GM21423 (cell line): ENCODE results near the gene CCDC40.
A peak's percentile ranks its signal among the peaks of the same experiment; 100 is the strongest.

Source experiments
- ATAC-seq: cut with Tn5 transposase; IDR thresholded peaks from one replicate; pipeline ENCODE4 v1.9.1; 2021; ENCODE audit warnings: mild to moderate bottlenecking, moderate library complexity; ENCODE audit not compliant: unreplicated experiment

CCDC40 gene

GRCh38 chr17:80017226-80018010 lies 19.0 kb upstream of the CCDC40 start:
- ATAC-seq, result no peak

GRCh38 chr17:80018917-80019651 lies 17.4 kb upstream of the CCDC40 start:
- no peak for ATAC-seq

- ATAC-seq, result no peak
These were observed 14.8 kb upstream of the CCDC40 start for GRCh38 chr17:80021600-80021999.

- no peak for ATAC-seq
These were observed 12.8 kb upstream of the CCDC40 start for GRCh38 chr17:80023481-80024205.

- no peak for ATAC-seq
These were observed 12.1 kb upstream of the CCDC40 start for GRCh38 chr17:80024206-80024972.

- no peak for ATAC-seq
These were observed 11.3 kb upstream of the CCDC40 start for GRCh38 chr17:80025140-80025539.

GRCh38 chr17:80025796-80026195 lies 10.6 kb upstream of the CCDC40 start:
- ATAC-seq, result no peak

- ATAC-seq, result no peak
These were observed 9.9 kb upstream of the CCDC40 start for GRCh38 chr17:80026359-80027042.

GRCh38 chr17:80027043-80027435 lies 9.4 kb upstream of the CCDC40 start:
- ATAC-seq, result no peak

- no peak for ATAC-seq
These were observed 8.4 kb upstream of the CCDC40 start for GRCh38 chr17:80028030-80028429.

- ATAC-seq, result no peak
These were observed 7.0 kb upstream of the CCDC40 start for GRCh38 chr17:80029258-80029974.

GRCh38 chr17:80030730-80031410 lies 5.6 kb upstream of the CCDC40 start:
- no peak for ATAC-seq

- no peak for ATAC-seq
These were observed 4.6 kb upstream of the CCDC40 start for GRCh38 chr17:80031691-80032430.

- ATAC-seq, result no peak
These were observed 3.7 kb upstream of the CCDC40 start for GRCh38 chr17:80032614-80033171.

- no peak for ATAC-seq
These were observed 2.6 kb upstream of the CCDC40 start for GRCh38 chr17:80033840-80034239.

- ATAC-seq, result peak; percentile 13
These were observed 1.4 kb upstream of the CCDC40 start for GRCh38 chr17:80034791-80035686.

- peak; percentile 56 for ATAC-seq
These were observed 830 bp upstream of the CCDC40 start, which contains the start of gene TBC1D16 for GRCh38 chr17:80035687-80035936. TSS of gene TBC1D16 (minus strand) at chr17:80035872. CDS start at chr17:80013547, 22,325 bp downstream.
